ENCODE results near the gene CLEC5A. TPM values are rescaled to one million over a fixed set of nuclear protein-coding genes. Genes with fewer than 3 reads are reported as not detected.

CLEC5A gene
- total and polyA plus RNA-seq, 12 donors: 0.09 to 2.1 (median 0.37) TPM

DNA sequence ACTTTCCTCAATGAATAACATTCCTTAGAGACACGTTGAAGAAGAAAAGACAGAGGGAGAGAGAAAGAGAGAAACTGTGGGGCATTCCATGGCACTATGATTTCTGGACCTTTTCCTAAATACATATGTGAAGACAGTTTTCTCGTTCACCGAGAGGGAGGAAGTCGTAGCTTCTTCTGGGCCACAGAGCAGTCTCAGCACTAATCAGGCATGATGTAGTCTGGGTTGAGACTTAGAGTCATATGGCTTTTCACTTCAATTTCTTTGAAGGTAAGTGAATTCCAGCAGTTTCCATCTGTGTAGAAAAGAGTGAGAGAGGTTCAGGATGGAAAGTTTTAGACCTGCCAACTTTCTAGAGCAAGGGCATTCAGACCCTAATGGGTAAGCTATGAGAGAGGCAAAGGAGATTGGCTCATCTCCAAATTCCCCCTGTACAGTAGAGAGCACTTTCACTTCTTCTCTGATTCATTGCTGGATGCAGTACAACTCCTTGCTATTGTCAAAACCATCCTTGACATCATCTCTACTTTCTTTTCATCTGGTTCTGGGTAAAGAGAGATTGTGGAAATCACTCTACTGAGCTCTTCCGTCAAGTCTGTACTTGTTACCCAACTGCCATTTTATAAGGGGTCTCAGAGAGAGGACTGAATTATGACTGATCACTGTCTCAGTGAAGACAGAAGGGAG, 62.1 kb downstream of the CLEC5A start:
- no peaks in the 10 kb centered on the region for H3K36me3 ChIP-seq
- no peak overlapping the region for H3K4me3 ChIP-seq
- H3K9me3 ChIP-seq: peaks cover 0 to 14% (median 0%) of the 10 kb centered on the region in 11 donors
- intact Hi-C loops (cut with DNase I): no loop called here
- TF ChIP-seq, protein P1, sequence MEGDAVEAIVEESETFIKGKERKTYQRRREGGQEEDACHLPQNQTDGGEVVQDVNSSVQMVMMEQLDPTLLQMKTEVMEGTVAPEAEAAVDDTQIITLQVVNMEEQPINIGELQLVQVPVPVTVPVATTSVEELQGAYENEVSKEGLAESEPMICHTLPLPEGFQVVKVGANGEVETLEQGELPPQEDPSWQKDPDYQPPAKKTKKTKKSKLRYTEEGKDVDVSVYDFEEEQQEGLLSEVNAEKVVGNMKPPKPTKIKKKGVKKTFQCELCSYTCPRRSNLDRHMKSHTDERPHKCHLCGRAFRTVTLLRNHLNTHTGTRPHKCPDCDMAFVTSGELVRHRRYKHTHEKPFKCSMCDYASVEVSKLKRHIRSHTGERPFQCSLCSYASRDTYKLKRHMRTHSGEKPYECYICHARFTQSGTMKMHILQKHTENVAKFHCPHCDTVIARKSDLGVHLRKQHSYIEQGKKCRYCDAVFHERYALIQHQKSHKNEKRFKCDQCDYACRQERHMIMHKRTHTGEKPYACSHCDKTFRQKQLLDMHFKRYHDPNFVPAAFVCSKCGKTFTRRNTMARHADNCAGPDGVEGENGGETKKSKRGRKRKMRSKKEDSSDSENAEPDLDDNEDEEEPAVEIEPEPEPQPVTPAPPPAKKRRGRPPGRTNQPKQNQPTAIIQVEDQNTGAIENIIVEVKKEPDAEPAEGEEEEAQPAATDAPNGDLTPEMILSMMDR (IDR thresholded peaks at IDR 0.05): no peak
- H3K4me1 ChIP-seq: peaks cover 0 to 5% (median 0%) of the 10 kb centered on the region in 9 donors
- DNase-seq (no peak), ATAC-seq (no peak)
- H3K27me3 ChIP-seq: no peaks in the 10 kb centered on the region
- H3K27ac ChIP-seq: no peak overlapping the region
- WGBS, 2 donors: 73 to 78% methylated on average over 5 of the region's 5 CpGs

DNA sequence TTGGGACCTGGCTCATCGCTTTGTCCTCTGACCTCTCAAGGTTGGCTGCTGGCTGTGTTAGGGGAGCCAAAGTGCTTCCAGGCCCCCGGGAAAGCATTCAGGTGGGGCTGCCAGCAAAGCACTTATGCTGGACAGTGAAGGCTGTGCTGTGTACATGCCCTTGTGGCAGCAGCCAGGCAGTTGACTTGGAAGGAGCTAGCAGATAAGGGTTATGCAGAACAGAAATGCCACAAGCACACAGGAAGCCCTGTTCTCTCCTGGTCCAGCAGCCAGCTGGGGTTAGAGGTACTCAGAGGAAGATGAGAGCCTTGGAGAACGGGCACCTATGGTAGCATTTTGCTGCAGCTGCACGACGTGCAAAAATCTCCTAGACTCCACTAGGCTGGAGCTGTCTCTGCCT, 65.8 kb downstream of the CLEC5A start:
- intact Hi-C loops (cut with DNase I): no loop called here
- H3K9me3 ChIP-seq: peaks cover 0 to 14% (median 0%) of the 10 kb centered on the region in 11 donors
- TF ChIP-seq, protein P1 (IDR thresholded peaks at IDR 0.05): no peak
- no peaks in the 10 kb centered on the region for H3K36me3 ChIP-seq
- DNase-seq (peak in 1 of 2 donors; percentile 11), ATAC-seq (peak in 2 of 8 donors; percentile 20 to 37)
- no peak overlapping the region for H3K27ac ChIP-seq
- H3K27me3 ChIP-seq: no peaks in the 10 kb centered on the region
- H3K4me1 ChIP-seq: peaks cover 0 to 5% (median 0%) of the 10 kb centered on the region in 9 donors
- no peak overlapping the region for H3K4me3 ChIP-seq
- WGBS, 2 donors: 59 to 65% methylated on average over 5 of the region's 5 CpGs

DNA sequence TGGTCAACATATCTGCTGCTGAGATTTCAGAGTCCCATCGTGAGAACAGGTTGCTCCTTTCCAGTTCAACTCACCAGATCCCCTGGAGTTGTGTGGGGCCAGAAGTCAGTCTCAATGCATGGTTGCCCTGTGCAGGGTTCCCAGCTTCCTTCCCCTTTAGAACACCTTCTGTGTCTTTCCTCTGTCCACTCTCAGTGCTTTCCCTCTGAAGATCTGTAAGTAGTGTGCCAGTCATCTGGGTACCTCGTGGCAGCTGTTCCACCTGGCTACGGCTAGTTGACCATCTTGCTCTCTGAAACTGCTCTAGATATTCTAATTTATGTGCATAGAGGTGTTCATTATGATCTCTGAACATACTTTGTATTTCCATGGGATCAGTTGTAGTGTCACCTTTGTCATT, 69.4 kb downstream of the CLEC5A start:
- 84 to 88% methylated on average over 3 of the region's 3 CpGs for WGBS, 2 donors
- H3K27ac ChIP-seq: no peak overlapping the region

More for the DNA sequence above, 69.4 kb downstream of the CLEC5A start:
- TF ChIP-seq, protein P1 (IDR thresholded peaks at IDR 0.05): no peak
- Histone ChIP-seq H3K27me3 (no peaks in the 10 kb centered on the region), H3K4me3 (no peak overlapping the region), H3K4me1 (no peaks in the 10 kb centered on the region), H3K36me3 (no peaks in the 10 kb centered on the region), H3K9me3 (peaks cover 0 to 17% (median 0%) of the 10 kb centered on the region in 11 donors)
- DNase-seq (no peak), ATAC-seq (no peak)
- intact Hi-C loops (cut with DNase I): no loop called here

Other genes with a start within 250 kb of the CLEC5A start
- 10 to 100 TPM in 4 of 10 donors, 1 to 10 TPM in 6; 6.7 to 11.5 (median 9.3) TPM for gene DENND11, start 244.8 kb downstream of the CLEC5A start, total RNA-seq
- 1 to 10 TPM; 2.7 to 3.4 TPM for gene DENND11, start 244.8 kb downstream of the CLEC5A start, polyA plus RNA-seq
- gene WEE2, start 238.6 kb downstream of the CLEC5A start, total RNA-seq: under 1 TPM in 1 of 10 donors, not detected in 9; 0.12 TPM
- not detected for gene WEE2, start 238.6 kb downstream of the CLEC5A start, polyA plus RNA-seq
- 100 to 1,000 TPM in 9 of 10 donors, 10 to 100 TPM in 1; 97.4 to 122 (median 107) TPM for gene SSBP1, start 208.6 kb downstream of the CLEC5A start, total RNA-seq
- gene SSBP1, start 208.6 kb downstream of the CLEC5A start, polyA plus RNA-seq: 100 to 1,000 TPM; 175 to 256 TPM
- gene TAS2R3, start 182.9 kb downstream of the CLEC5A start, total RNA-seq: 1 to 10 TPM in 1 of 10 donors, under 1 TPM in 7, not detected in 2; 0.30 to 1.1 (median 0.46) TPM
- gene TAS2R3, start 182.9 kb downstream of the CLEC5A start, polyA plus RNA-seq: not detected
- under 1 TPM in 9 of 10 donors, not detected in 1; 0.10 to 0.28 (median 0.23) TPM for gene TAS2R4, start 170.3 kb downstream of the CLEC5A start, total RNA-seq
- under 1 TPM; 0.03 to 0.59 TPM for gene TAS2R4, start 170.3 kb downstream of the CLEC5A start, polyA plus RNA-seq
- gene TAS2R5, start 156.8 kb downstream of the CLEC5A start, total RNA-seq: under 1 TPM in 4 of 10 donors, not detected in 6; 0.23 to 0.35 (median 0.31) TPM
- under 1 TPM; 0.22 to 0.59 TPM for gene TAS2R5, start 156.8 kb downstream of the CLEC5A start, polyA plus RNA-seq
- not detected for gene PRSS37, start 105.5 kb downstream of the CLEC5A start, total RNA-seq
- not detected for gene PRSS37, start 105.5 kb downstream of the CLEC5A start, polyA plus RNA-seq
- not detected for gene OR9A4, start 30.6 kb downstream of the CLEC5A start, total RNA-seq
- gene OR9A4, start 30.6 kb downstream of the CLEC5A start, polyA plus RNA-seq: not detected
- gene TAS2R38, start 26.8 kb upstream of the CLEC5A start, total RNA-seq: not detected
- not detected for gene TAS2R38, start 26.8 kb upstream of the CLEC5A start, polyA plus RNA-seq
- gene MGAM, start 48.9 kb upstream of the CLEC5A start, total RNA-seq: 1 to 10 TPM in 4 of 10 donors, under 1 TPM in 6; 0.21 to 3.1 (median 0.83) TPM
- gene MGAM, start 48.9 kb upstream of the CLEC5A start, polyA plus RNA-seq: under 1 TPM in 1 of 2 donors, not detected in 1; 0.07 TPM
- under 1 TPM in 3 of 10 donors, not detected in 7; 0.05 to 0.09 (median 0.08) TPM for gene MGAM2, start 164.7 kb upstream of the CLEC5A start, total RNA-seq
- not detected for gene MGAM2, start 164.7 kb upstream of the CLEC5A start, polyA plus RNA-seq